NCI-H2081 treated with DMSO at 0.1 percent for 48 hours (cell line): ENCODE data around the gene SUPV3L1.
"Not testable (repeated sequence)": the region's sequence is repeated elsewhere in the genome, so short reads cannot be mapped to it uniquely, and the experiment has no call there.

Source experiments
- DNase-seq: peaks from one replicate; lab custom pipeline; 2025; lab: John Stamatoyannopoulos, UW

SUPV3L1 gene

GRCh38 chr10:69179743-69180524 is at the start of gene SUPV3L1:
TSS of gene SUPV3L1 (plus strand) at chr10:69180234. CDS start at chr10:69180292, 58 bp downstream.
- peak; percentile 47 for DNase-seq

GRCh38 chr10:69130251-69130650 is 49.8 kb upstream of the SUPV3L1 start:
- no peak for DNase-seq

- DNase-seq = no peak
These were observed 40.1 kb upstream of the SUPV3L1 start for GRCh38 chr10:69139961-69140360.

- DNase-seq = no peak
These were observed 38.7 kb upstream of the SUPV3L1 start for GRCh38 chr10:69141304-69141703.

- DNase-seq = not testable (repeated sequence)
These were observed 38.0 kb upstream of the SUPV3L1 start for GRCh38 chr10:69142074-69142473.

GRCh38 chr10:69142983-69143382 is 37.1 kb upstream of the SUPV3L1 start:
- DNase-seq = no peak

- DNase-seq = no peak
These were observed 34.7 kb upstream of the SUPV3L1 start for GRCh38 chr10:69145329-69145728.

GRCh38 chr10:69145864-69146263 is 34.2 kb upstream of the SUPV3L1 start:
- DNase-seq = no peak

- DNase-seq = no peak
These were observed 33.3 kb upstream of the SUPV3L1 start for GRCh38 chr10:69146759-69147158.

GRCh38 chr10:69151984-69152383 is 28.1 kb upstream of the SUPV3L1 start:
- no peak for DNase-seq

GRCh38 chr10:69153227-69153626 is 26.8 kb upstream of the SUPV3L1 start:
- no peak for DNase-seq

GRCh38 chr10:69160809-69161241 is 19.2 kb upstream of the SUPV3L1 start:
- DNase-seq = no peak

GRCh38 chr10:69168493-69168892 is 11.5 kb upstream of the SUPV3L1 start:
- no peak for DNase-seq

- DNase-seq = no peak
These were observed 7.6 kb upstream of the SUPV3L1 start for GRCh38 chr10:69172241-69172982.

GRCh38 chr10:69175326-69175725 is 4.7 kb upstream of the SUPV3L1 start:
- not testable (repeated sequence) for DNase-seq

GRCh38 chr10:69176823-69177222 is 3.2 kb upstream of the SUPV3L1 start:
- no peak for DNase-seq

GRCh38 chr10:69179089-69179742 is 818 bp upstream of the SUPV3L1 start:
- no peak for DNase-seq

- DNase-seq = no peak
These were observed 631 bp downstream of the SUPV3L1 start for GRCh38 chr10:69180525-69181204.

- no peak for DNase-seq
These were observed 1.4 kb downstream of the SUPV3L1 start for GRCh38 chr10:69181433-69181832.

GRCh38 chr10:69182005-69182404 is 2.0 kb downstream of the SUPV3L1 start:
- no peak for DNase-seq

GRCh38 chr10:69186524-69186923 is 6.5 kb downstream of the SUPV3L1 start:
- DNase-seq = no peak

- DNase-seq = no peak
These were observed 21.0 kb downstream of the SUPV3L1 start for GRCh38 chr10:69201045-69201444.
